Endothelial cell (in vitro differentiated cells): ENCODE measurements around the gene MAP2K7. TPM values are rescaled to one million over a fixed set of nuclear protein-coding genes. Genes with fewer than 3 reads are reported as not detected.

Experiments used
- DNase-seq: peaks from one replicate; pipeline ENCODE4 v3.0.0; 2021; ENCODE audit warnings: low spot score
- H3K27ac Mint-ChIP-seq: one replicate; pipeline ENCODE4 v1.8.0; 2021; ENCODE audit warnings: mixed read lengths, inconsistent platforms; ENCODE audit not compliant: unreplicated experiment
- H3K27me3 Mint-ChIP-seq: one replicate; pipeline ENCODE4 v1.8.0; 2021; ENCODE audit warnings: mild to moderate bottlenecking, moderate library complexity, mixed read lengths, inconsistent platforms; ENCODE audit not compliant: unreplicated experiment
- H3K36me3 Mint-ChIP-seq: one replicate; pipeline ENCODE4 v1.8.0; 2021; ENCODE audit warnings: mild to moderate bottlenecking, low read depth, mixed read lengths, inconsistent platforms; ENCODE audit not compliant: unreplicated experiment
- H3K4me1 Mint-ChIP-seq: one replicate; pipeline ENCODE4 v1.8.0; 2021; ENCODE audit warnings: mild to moderate bottlenecking, mixed read lengths, inconsistent platforms; ENCODE audit not compliant: unreplicated experiment
- H3K4me3 Mint-ChIP-seq: one replicate; pipeline ENCODE4 v1.8.0; 2021; ENCODE audit warnings: mild to moderate bottlenecking, mixed read lengths, inconsistent platforms; ENCODE audit not compliant: unreplicated experiment
- H3K9me3 Mint-ChIP-seq: one replicate; pipeline ENCODE4 v1.8.0; 2021; ENCODE audit warnings: mixed read lengths, inconsistent platforms; ENCODE audit not compliant: unreplicated experiment
- total RNA-seq: library from RNA; stranded (reverse); fragmentation: NEBNext Ultra II Directional; extraction: Animal tissue kit (Norgen Biotek cat#: 25700); gene quantifications from one replicate; pipeline ENCODE4 v1.2.1, GENCODE V29; 2021; ENCODE audit not compliant: unreplicated experiment
- TF ChIP-seq, protein P1 (sequence below): fragments of 200-600 bp; sonication (generic); IDR thresholded peaks from one replicate; pipeline ENCODE4 v1.5.0; 2021; ENCODE audit warnings: antibody characterized with exemption; ENCODE audit not compliant: unreplicated experiment

The MAP2K7 gene
- total RNA-seq, 1 donor from 2014 or later: 31.1 TPM

DNA sequence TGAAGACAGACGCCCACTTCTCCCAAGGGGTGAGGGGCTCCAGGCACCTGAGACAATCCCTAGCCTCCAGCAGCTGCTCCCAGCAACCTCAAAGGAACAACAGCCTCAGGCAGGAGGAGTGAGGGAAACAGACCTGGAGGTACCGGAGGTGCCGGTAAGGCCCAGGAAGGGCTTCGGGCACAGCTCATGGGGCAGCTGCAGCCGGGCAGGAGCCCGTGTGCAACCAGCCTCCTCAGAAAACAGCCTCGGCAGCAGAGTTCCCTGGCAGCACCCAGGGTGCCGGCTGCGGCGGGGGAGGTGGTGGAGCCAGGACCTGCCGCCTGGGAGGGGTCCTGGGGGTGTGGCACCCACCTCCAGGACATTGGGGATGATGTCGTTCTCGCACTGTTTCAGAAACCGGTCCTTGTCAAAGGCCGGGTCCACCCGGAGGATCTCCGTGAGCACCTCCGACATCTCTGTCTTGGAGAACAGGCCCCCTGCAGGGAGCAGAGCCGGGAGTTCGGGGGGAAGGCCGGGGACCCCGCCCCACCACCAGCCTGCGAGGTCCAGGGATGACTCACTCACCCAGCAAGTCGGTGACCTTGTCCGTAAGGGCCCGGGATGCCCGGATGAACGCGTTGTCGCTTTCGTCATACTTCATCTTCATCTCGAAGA, 28.7 kb downstream of the MAP2K7 start:
- no peak overlapping the region for H3K27ac Mint-ChIP-seq
- H3K36me3 Mint-ChIP-seq: peaks cover 8% of the 10 kb centered on the region
- DNase-seq: no peak
- peaks cover 7% of the 10 kb centered on the region for H3K27me3 Mint-ChIP-seq
- TF ChIP-seq, protein P1, sequence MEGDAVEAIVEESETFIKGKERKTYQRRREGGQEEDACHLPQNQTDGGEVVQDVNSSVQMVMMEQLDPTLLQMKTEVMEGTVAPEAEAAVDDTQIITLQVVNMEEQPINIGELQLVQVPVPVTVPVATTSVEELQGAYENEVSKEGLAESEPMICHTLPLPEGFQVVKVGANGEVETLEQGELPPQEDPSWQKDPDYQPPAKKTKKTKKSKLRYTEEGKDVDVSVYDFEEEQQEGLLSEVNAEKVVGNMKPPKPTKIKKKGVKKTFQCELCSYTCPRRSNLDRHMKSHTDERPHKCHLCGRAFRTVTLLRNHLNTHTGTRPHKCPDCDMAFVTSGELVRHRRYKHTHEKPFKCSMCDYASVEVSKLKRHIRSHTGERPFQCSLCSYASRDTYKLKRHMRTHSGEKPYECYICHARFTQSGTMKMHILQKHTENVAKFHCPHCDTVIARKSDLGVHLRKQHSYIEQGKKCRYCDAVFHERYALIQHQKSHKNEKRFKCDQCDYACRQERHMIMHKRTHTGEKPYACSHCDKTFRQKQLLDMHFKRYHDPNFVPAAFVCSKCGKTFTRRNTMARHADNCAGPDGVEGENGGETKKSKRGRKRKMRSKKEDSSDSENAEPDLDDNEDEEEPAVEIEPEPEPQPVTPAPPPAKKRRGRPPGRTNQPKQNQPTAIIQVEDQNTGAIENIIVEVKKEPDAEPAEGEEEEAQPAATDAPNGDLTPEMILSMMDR: no peak
- H3K4me1 Mint-ChIP-seq: no peaks in the 10 kb centered on the region
- H3K9me3 Mint-ChIP-seq: no peaks in the 10 kb centered on the region
- H3K4me3 Mint-ChIP-seq: no peak overlapping the region

DNA sequence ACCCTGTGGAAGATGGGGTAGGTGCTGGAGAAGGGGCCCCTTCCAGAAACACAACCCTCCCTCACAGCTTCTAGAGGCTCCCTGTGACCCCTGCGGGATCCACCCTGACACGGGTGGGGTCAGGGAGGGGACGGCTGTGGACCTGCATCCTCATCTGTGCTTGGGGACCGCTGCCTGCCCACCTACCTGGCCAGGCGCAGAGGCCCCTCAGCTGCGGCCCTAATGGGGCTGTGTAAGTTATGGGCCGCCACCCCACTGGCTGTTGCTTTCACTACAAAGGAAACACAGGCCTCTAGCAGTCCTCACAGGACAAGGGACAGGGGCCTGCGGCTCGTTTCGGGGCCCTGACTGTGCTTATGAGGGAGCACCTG, 29.2 kb downstream of the MAP2K7 start:
- no peak overlapping the region for H3K4me3 Mint-ChIP-seq
- no peaks in the 10 kb centered on the region for H3K4me1 Mint-ChIP-seq
- no peaks in the 10 kb centered on the region for H3K9me3 Mint-ChIP-seq
- H3K27ac Mint-ChIP-seq: no peak overlapping the region
- TF ChIP-seq, protein P1: no peak
- DNase-seq: no peak
- peaks cover 8% of the 10 kb centered on the region for H3K36me3 Mint-ChIP-seq
- H3K27me3 Mint-ChIP-seq: peaks cover 6% of the 10 kb centered on the region

GRCh38 chr19:7933411-7933810, 29.7 kb downstream of the MAP2K7 start:
- TF ChIP-seq, protein P1: peak; percentile 43
- no peaks in the 10 kb centered on the region for H3K9me3 Mint-ChIP-seq
- H3K4me3 Mint-ChIP-seq: no peak overlapping the region
- peaks cover 3% of the 10 kb centered on the region for H3K27me3 Mint-ChIP-seq
- no peak for DNase-seq
- peaks cover 5% of the 10 kb centered on the region for H3K36me3 Mint-ChIP-seq
- no peaks in the 10 kb centered on the region for H3K4me1 Mint-ChIP-seq
- H3K27ac Mint-ChIP-seq: no peak overlapping the region

DNA sequence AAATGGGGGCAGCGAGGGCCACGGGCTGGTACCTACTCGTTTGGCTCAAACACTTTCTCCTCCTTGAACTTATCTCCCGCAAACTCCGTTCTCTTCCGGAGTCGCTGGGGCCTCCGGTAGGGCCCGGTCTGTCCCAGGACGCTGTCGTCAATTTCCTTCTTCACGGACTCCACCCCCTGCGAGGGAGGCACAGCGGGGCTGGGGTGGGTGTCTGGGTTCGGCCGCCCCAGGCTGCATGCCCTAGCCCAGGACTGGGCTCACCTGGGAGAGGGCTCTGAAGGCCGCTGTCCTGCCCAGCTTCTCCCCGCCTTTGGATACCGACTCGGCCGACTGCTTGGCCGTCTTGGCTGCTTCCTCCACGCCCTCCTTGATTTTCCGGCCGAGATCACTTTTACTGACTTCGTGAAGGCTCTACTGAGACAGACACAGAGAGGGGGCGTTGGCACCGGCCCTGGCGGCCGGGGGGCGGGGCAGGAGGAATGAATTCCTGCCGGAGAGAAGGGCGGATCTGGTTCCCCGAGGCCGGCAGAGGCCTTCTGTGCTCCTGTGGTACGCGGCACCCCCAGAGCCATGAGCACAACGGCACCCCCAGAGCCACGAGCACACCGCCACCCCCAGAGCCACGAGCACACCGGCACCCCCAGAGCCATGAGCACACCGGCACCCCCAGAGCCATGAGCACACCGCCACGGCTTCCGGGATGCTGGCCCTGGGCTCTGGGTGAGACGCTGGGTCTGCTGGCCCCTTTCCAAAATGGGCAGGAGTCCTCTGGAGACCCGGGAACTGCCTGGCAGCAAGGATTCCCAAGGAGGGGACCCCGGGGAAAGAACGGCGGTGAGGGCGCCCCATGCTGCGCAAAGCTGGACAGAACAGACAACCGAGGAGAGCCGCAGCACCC, 30.4 kb downstream of the MAP2K7 start:
- peaks cover 2% of the 10 kb centered on the region for H3K27me3 Mint-ChIP-seq
- no peak overlapping the region for H3K4me3 Mint-ChIP-seq
- H3K27ac Mint-ChIP-seq: no peak overlapping the region
- H3K9me3 Mint-ChIP-seq: no peaks in the 10 kb centered on the region
- DNase-seq: no peak
- no peaks in the 10 kb centered on the region for H3K4me1 Mint-ChIP-seq
- TF ChIP-seq, protein P1: no peak
- H3K36me3 Mint-ChIP-seq: peaks cover 8% of the 10 kb centered on the region

- H3K27ac Mint-ChIP-seq: peak overlapping the region; percentile 52
- peaks cover 8% of the 10 kb centered on the region for H3K36me3 Mint-ChIP-seq
- DNase-seq: no peak
- H3K4me1 Mint-ChIP-seq: no peaks in the 10 kb centered on the region
- H3K9me3 Mint-ChIP-seq: no peaks in the 10 kb centered on the region
- peaks cover 2% of the 10 kb centered on the region for H3K27me3 Mint-ChIP-seq
- no peak overlapping the region for H3K4me3 Mint-ChIP-seq
- TF ChIP-seq, protein P1: no peak
Observed at GRCh38 chr19:7934766-7935165, 31.1 kb downstream of the MAP2K7 start.
